Endothelial cell of umbilical vein (primary cell): ENCODE measurements around the gene ALLC. TPM values are rescaled to one million over a fixed set of nuclear protein-coding genes. Genes with fewer than 3 reads are reported as not detected.

Experiments
- BruUV-seq: library from RNA; stranded (reverse); fragments of 400-500 nt; replicated peaks from 2 replicates; lab custom pipeline; 2021; lab: Mats Ljungman, UMichigan
- CTCF ChIA-PET: fragments of 300-600, 350-600 bp; sonication (Branson Sonifier 250); formaldehyde crosslinking; loops from one replicate; lab custom pipeline; 2021; ENCODE audit warnings: antibody characterized with exemption, inconsistent platforms; lab: Charles Lee
- POLR2A ChIA-PET: fragments of 300-600, 350-600 bp; sonication (Branson Sonifier 250); formaldehyde crosslinking; loops from one replicate; lab custom pipeline; 2021; ENCODE audit warnings: antibody characterized with exemption, inconsistent platforms; lab: Charles Lee
- DNase-seq: peaks from one replicate; pipeline ENCODE4 v3.0.0-alpha.2; 2011; ENCODE audit warnings: low read depth, low spot score
- FAIRE-seq: peaks from 2 replicates; lab custom pipeline; 2011; peaks lifted over from hg19 to GRCh38; lab: Jason Lieb, UNC
- H2AFZ ChIP-seq: 2 replicates; pipeline ENCODE4 v1.6.0; 2012; ENCODE audit warnings: low read depth, low read length, control low read depth, inconsistent platforms
- H3K27ac ChIP-seq: 2 replicates; pipeline ENCODE4 v1.5.1; 2011; ENCODE audit warnings: low read depth, mild to moderate bottlenecking, control low read depth, low read length, moderate library complexity; ENCODE audit not compliant: insufficient read depth
- H3K27me3 ChIP-seq, 2 experiments: 2 replicates each; pipeline versions ENCODE4 v1.6.0 to v1.6.1; 2011; ENCODE audit warnings: low read length in 2 of 2, mixed read lengths in 1 of 2; ENCODE audit not compliant: control insufficient read depth in 2 of 2, insufficient read depth in 2 of 2
- H3K36me3 ChIP-seq, 2 experiments: 2 replicates in 1 of 2; 3 replicates in 1 of 2; pipeline ENCODE4 v1.5.1; 2011; ENCODE audit warnings: low read length in 2 of 2, mild to moderate bottlenecking in 1 of 2, moderate library complexity in 1 of 2; ENCODE audit not compliant: control insufficient read depth in 2 of 2, insufficient read depth in 2 of 2; ENCODE audit errors: extremely low read depth in 1 of 2
- H3K4me1 ChIP-seq: 3 replicates; pipeline ENCODE4 v1.5.1; 2011; ENCODE audit warnings: mild to moderate bottlenecking, low read length; ENCODE audit not compliant: control insufficient read depth, insufficient read depth; ENCODE audit errors: extremely low read depth
- H3K4me2 ChIP-seq: 2 replicates; pipeline ENCODE4 v1.6.1; 2011; ENCODE audit warnings: low read length, control low read depth, mixed read lengths; ENCODE audit not compliant: insufficient read depth
- H3K4me3 ChIP-seq, 3 experiments: fragments of 200-600 bp in 1 of 3; sonication (generic), shearing (Covaris generic) in 1 of 3; replicated peaks in 1 of 3; 2 replicates each; pipeline ENCODE4 v1.5.1; 2011 to 2016; ENCODE audit warnings: control low read depth in 3 of 3, low read length in 3 of 3, mild to moderate bottlenecking in 2 of 3, inconsistent platforms in 1 of 3, low read depth in 1 of 3, moderate library complexity in 1 of 3; ENCODE audit not compliant: insufficient read depth in 1 of 3
- H3K79me2 ChIP-seq: 2 replicates; pipeline ENCODE4 v1.6.0; 2012; ENCODE audit warnings: low read length, inconsistent platforms; ENCODE audit not compliant: control insufficient read depth, insufficient read depth
- H3K9ac ChIP-seq: replicated peaks from 2 replicates; pipeline ENCODE3; 2011; ENCODE audit warnings: low read length, control low read depth; ENCODE audit not compliant: insufficient read depth; ENCODE audit errors: extremely low read depth
- H3K9me1 ChIP-seq: replicated peaks from 3 replicates; pipeline ENCODE4 v1.6.0; 2011; ENCODE audit warnings: mild to moderate bottlenecking, low read length; ENCODE audit not compliant: control insufficient read depth, insufficient read depth; ENCODE audit errors: extremely low read depth
- H3K9me3 ChIP-seq: replicated peaks from 2 replicates; pipeline ENCODE4 v1.5.1; 2012; ENCODE audit warnings: low read length, inconsistent platforms; ENCODE audit not compliant: control insufficient read depth, insufficient read depth
- H4K20me1 ChIP-seq: replicated peaks from 2 replicates; pipeline ENCODE3; 2011; ENCODE audit warnings: mild to moderate bottlenecking, low read length; ENCODE audit not compliant: control insufficient read depth, insufficient read depth; ENCODE audit errors: extremely low read depth
- CTCF ChIP-seq, 2 donors: IDR thresholded peaks; 1 replicate in 1 of 2; 2 replicates in 1 of 2; pipeline ENCODE4 v1.5.1; 2011; ENCODE audit warnings: low read length in 2 of 2, mild to moderate bottlenecking in 2 of 2, moderate library complexity in 2 of 2, control low read depth in 1 of 2, inconsistent platforms in 1 of 2, low read depth in 1 of 2; ENCODE audit not compliant: insufficient read depth in 1 of 2; ENCODE audit errors: extremely low read depth in 1 of 2
- EZH2 ChIP-seq: IDR thresholded peaks from 2 replicates; pipeline ENCODE4 v1.6.1; 2012; ENCODE audit warnings: borderline replicate concordance, low read depth, mild to moderate bottlenecking, moderate library complexity, low read length, inconsistent platforms; ENCODE audit not compliant: severe bottlenecking
- FOS ChIP-seq: IDR thresholded peaks from 2 replicates; pipeline ENCODE4 v1.6.1; 2011; ENCODE audit warnings: mild to moderate bottlenecking, low read length, moderate library complexity, borderline replicate concordance; ENCODE audit not compliant: insufficient read depth
- GATA2 ChIP-seq: IDR thresholded peaks from 2 replicates; pipeline ENCODE4 v1.7.0; 2011; ENCODE audit warnings: low read depth, mild to moderate bottlenecking, moderate library complexity, mixed read lengths, low read length; ENCODE audit not compliant: insufficient read length, insufficient read depth
- JUN ChIP-seq: IDR thresholded peaks from 2 replicates; pipeline ENCODE4 v1.6.1; 2011; ENCODE audit warnings: borderline replicate concordance, low read depth; ENCODE audit not compliant: insufficient read length, insufficient read depth
- MAX ChIP-seq: IDR thresholded peaks from 2 replicates; pipeline ENCODE4 v1.6.1; 2011; ENCODE audit not compliant: insufficient read depth, insufficient read length
- MYC ChIP-seq: IDR thresholded peaks from one replicate; pipeline ENCODE4 v1.6.1; 2011; ENCODE audit warnings: mild to moderate bottlenecking, low read depth, low read length
- POLR2AphosphoS5 ChIP-seq: IDR thresholded peaks from 2 replicates; pipeline ENCODE4 v1.6.1; 2012; ENCODE audit warnings: low read depth, mild to moderate bottlenecking, control low read depth, low read length, moderate library complexity; ENCODE audit not compliant: insufficient read depth
- dilution Hi-C: fragments of 300-500 bp; cut with MboI; formaldehyde crosslinking; loops from one replicate; pipeline ENCODE4 v1.15.0; 2019; ENCODE audit warnings: low sequenced_read_pairs; ENCODE audit not compliant: extremely low pct_ligation_motif_present
- intact Hi-C: fragments of 100-400 bp; cut with micrococcal nuclease; formaldehyde crosslinking; loops from one replicate; pipeline ENCODE4 v1.10.0; 2022
- polyA plus RNA-seq, 4 experiments: library from polyadenylated mRNA; depleted of rRNA in 3 of 4; stranded (reverse) in 3 of 4; unstranded in 1 of 4; fragments of >200 nt; gene quantifications; 2 replicates each; pipeline versions ENCODE4 v1.2.1 to v1.2.3, GENCODE V29; 2011 to 2012; ENCODE audit warnings: missing spikeins in 1 of 4
- total RNA-seq: library from RNA; stranded (reverse); gene quantifications from 2 replicates; pipeline ENCODE4 v1.2.3, GENCODE V29; 2021

ALLC gene
- total and polyA plus RNA-seq, 2 donors (not counting 3 experiments of a cell fraction or from before 2014, with no cell fraction given) = not detected

- Histone ChIP-seq H3K36me3 (no peaks in the 10 kb centered on the region), H3K4me2 (no peak overlapping the region), H3K79me2 (no peaks in the 10 kb centered on the region), H3K9me1 (no peaks in the 10 kb centered on the region), H3K9me3 (no peaks in the 10 kb centered on the region), H2AFZ (no peak overlapping the region), H3K4me1 (peaks cover 4% of the 10 kb centered on the region), H3K27ac (no peak overlapping the region), H3K4me3 (no peak overlapping the region), H3K27me3 (no peaks in the 10 kb centered on the region), H4K20me1 (no peaks in the 10 kb centered on the region), H3K9ac (no peak overlapping the region)
- no peak for FAIRE-seq
- CTCF ChIA-PET = interaction anchor here (5.0 kb wide), 1 partner anchor 989 kb away, joined by 49 read pairs; no protein-coding TSS in a partner anchor
- intact Hi-C loops = loop anchor here (5.0 kb wide), 1 partner anchor 1037 kb away; no protein-coding TSS in a partner anchor
- no peak for TF ChIP-seq MYC
- no peak for TF ChIP-seq POLR2AphosphoS5
- TF ChIP-seq MAX = no peak
- TF ChIP-seq JUN = no peak
- no peak for TF ChIP-seq CTCF (IDR thresholded peaks at IDR 0.05; ENCODE audit: extremely low read depth in 1 of 2, insufficient read depth in 1 of 2, low read depth in 1 of 2, low read length in 2 of 2)
- TF ChIP-seq GATA2 = no peak
- no peak for TF ChIP-seq EZH2
- no peak for TF ChIP-seq FOS
- no TSS peak for BruUV-seq
- DNase-seq = no peak
- dilution Hi-C loops = no loop called here
- POLR2A ChIA-PET = no interaction called here
Observed at GRCh38 chr2:3725458-3726250, 67.7 kb downstream of the ALLC start.
